ENCODE results near the gene ADIPOQ.
"Not testable (repeated sequence)": the region's sequence is repeated elsewhere in the genome, so short reads cannot be mapped to it uniquely, and the experiment has no call there.

ADIPOQ gene

DNA sequence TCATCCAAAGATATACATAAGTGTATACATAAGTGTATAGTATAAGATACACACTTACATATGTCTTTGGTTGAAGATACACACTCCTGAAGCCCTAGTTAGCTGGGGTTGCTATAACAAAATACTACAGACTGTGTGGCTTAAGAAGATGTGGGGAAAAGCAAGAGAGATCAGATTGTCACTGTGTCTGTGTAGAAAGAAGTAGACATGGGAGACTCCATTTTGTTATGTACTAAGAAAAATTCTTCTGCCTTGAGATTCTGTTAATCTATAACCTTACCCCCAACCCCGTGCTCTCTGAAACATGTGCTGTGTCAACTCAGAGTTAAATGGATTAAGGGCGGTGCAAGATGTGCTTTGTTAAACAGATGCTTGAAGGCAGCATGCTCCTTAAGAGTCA is 50.6 kb downstream of the ADIPOQ start:
- H2BK5ac ChIP-seq (ENCODE audit: low read depth, low read length, poor library complexity); H3K4me3 ChIP-seq (ENCODE audit: low read depth, low read length); H4K12ac ChIP-seq (ENCODE audit: low read depth, low read length); H3K9ac ChIP-seq (ENCODE audit: low read length); H3K27ac ChIP-seq (ENCODE audit: low read depth, low read length); H3K36me3 ChIP-seq (ENCODE audit: control insufficient read depth in 1 of 2, insufficient read depth in 2 of 2, low read length in 2 of 2); H3K9me3 ChIP-seq (ENCODE audit: insufficient read depth, low read depth, low read length); H3K14ac ChIP-seq (ENCODE audit: low read length); DNase-seq; H2BK120ac ChIP-seq (ENCODE audit: insufficient read depth, low read length, poor library complexity); H3K4me2 ChIP-seq (ENCODE audit: low read length); H2BK12ac ChIP-seq (ENCODE audit: low read length); H3K23ac ChIP-seq (ENCODE audit: low read length); H3K4me1 ChIP-seq (ENCODE audit: control insufficient read depth in 1 of 2, insufficient read depth in 2 of 2, low read length in 2 of 2); H3K4ac ChIP-seq (ENCODE audit: low read depth, low read length); H4K91ac ChIP-seq (ENCODE audit: low read depth, low read length); H3K27me3 ChIP-seq (ENCODE audit: insufficient read depth, low read length); H3K79me1 ChIP-seq (ENCODE audit: low read length); H3K18ac ChIP-seq (ENCODE audit: low read length); H4K8ac ChIP-seq (ENCODE audit: low read depth, low read length); H2AK5ac ChIP-seq (ENCODE audit: low read length); H3K79me2 ChIP-seq (ENCODE audit: control insufficient read depth, insufficient read depth, low read length, poor library complexity); H2AFZ ChIP-seq (ENCODE audit: insufficient read depth, low read length, poor library complexity): not testable (repeated sequence)
- WGBS (ENCODE audit: extremely low coverage, insufficient coverage, insufficient read length) = no CpG with 5 or more reads among the region's 2 CpGs

- no peaks in the 10 kb centered on the region for H3K4me1 ChIP-seq (ENCODE audit: control insufficient read depth in 1 of 2, insufficient read depth in 2 of 2, low read length in 2 of 2)
- no CpG with 5 or more reads among the region's 5 CpGs for WGBS (ENCODE audit: extremely low coverage, insufficient coverage, insufficient read length)
Observed at GRCh38 chr3:186895406-186895805, 52.9 kb downstream of the ADIPOQ start.

GRCh38 chr3:186896006-186896405 is 53.5 kb downstream of the ADIPOQ start:
- Histone ChIP-seq H3K36me3 (ENCODE audit: control insufficient read depth in 1 of 2, insufficient read depth in 2 of 2, low read length in 2 of 2) (no peaks in the 10 kb centered on the region), H2BK120ac (ENCODE audit: insufficient read depth, low read length, poor library complexity) (no peak overlapping the region), H3K18ac (ENCODE audit: low read length) (no peak overlapping the region), H3K4ac (ENCODE audit: low read depth, low read length) (no peak overlapping the region), H3K9me3 (ENCODE audit: insufficient read depth, low read depth, low read length) (peaks cover 3% of the 10 kb centered on the region), H3K4me3 (ENCODE audit: low read depth, low read length) (no peak overlapping the region), H2AFZ (ENCODE audit: insufficient read depth, low read length, poor library complexity) (no peak overlapping the region), H2BK5ac (ENCODE audit: low read depth, low read length, poor library complexity) (no peak overlapping the region), H3K4me2 (ENCODE audit: low read length) (no peak overlapping the region), H4K8ac (ENCODE audit: low read depth, low read length) (no peak overlapping the region), H3K79me1 (ENCODE audit: low read length) (no peaks in the 10 kb centered on the region), H3K27me3 (ENCODE audit: insufficient read depth, low read length) (no peaks in the 10 kb centered on the region), H4K12ac (ENCODE audit: low read depth, low read length) (no peak overlapping the region), H4K91ac (ENCODE audit: low read depth, low read length) (no peak overlapping the region), H3K23ac (ENCODE audit: low read length) (no peak overlapping the region), H3K79me2 (ENCODE audit: control insufficient read depth, insufficient read depth, low read length, poor library complexity) (no peaks in the 10 kb centered on the region), H3K14ac (ENCODE audit: low read length) (no peak overlapping the region), H3K4me1 (ENCODE audit: control insufficient read depth in 1 of 2, insufficient read depth in 2 of 2, low read length in 2 of 2) (no peaks in the 10 kb centered on the region), H2BK12ac (ENCODE audit: low read length) (no peak overlapping the region), H3K27ac (ENCODE audit: low read depth, low read length) (no peak overlapping the region), H3K9ac (ENCODE audit: low read length) (no peak overlapping the region), H2AK5ac (ENCODE audit: low read length) (no peak overlapping the region)
- no CpG with 5 or more reads among the region's 4 CpGs for WGBS (ENCODE audit: extremely low coverage, insufficient coverage, insufficient read length)
- no peak for DNase-seq

More at GRCh38 chr3:186895406-186895805, 52.9 kb downstream of the ADIPOQ start:
- Histone ChIP-seq H3K79me2 (ENCODE audit: control insufficient read depth, insufficient read depth, low read length, poor library complexity) (no peaks in the 10 kb centered on the region), H3K4ac (ENCODE audit: low read depth, low read length) (no peak overlapping the region), H3K14ac (ENCODE audit: low read length) (no peak overlapping the region), H4K91ac (ENCODE audit: low read depth, low read length) (no peak overlapping the region), H3K79me1 (ENCODE audit: low read length) (no peaks in the 10 kb centered on the region), H3K27ac (ENCODE audit: low read depth, low read length) (no peak overlapping the region), H4K12ac (ENCODE audit: low read depth, low read length) (no peak overlapping the region), H2BK120ac (ENCODE audit: insufficient read depth, low read length, poor library complexity) (no peak overlapping the region), H3K9ac (ENCODE audit: low read length) (no peak overlapping the region), H3K18ac (ENCODE audit: low read length) (no peak overlapping the region), H2AFZ (ENCODE audit: insufficient read depth, low read length, poor library complexity) (no peak overlapping the region), H2BK12ac (ENCODE audit: low read length) (no peak overlapping the region), H3K4me2 (ENCODE audit: low read length) (no peak overlapping the region), H3K27me3 (ENCODE audit: insufficient read depth, low read length) (no peaks in the 10 kb centered on the region), H2AK5ac (ENCODE audit: low read length) (no peak overlapping the region), H3K4me3 (ENCODE audit: low read depth, low read length) (no peak overlapping the region), H4K8ac (ENCODE audit: low read depth, low read length) (no peak overlapping the region), H3K36me3 (ENCODE audit: control insufficient read depth in 1 of 2, insufficient read depth in 2 of 2, low read length in 2 of 2) (no peaks in the 10 kb centered on the region), H3K23ac (ENCODE audit: low read length) (no peak overlapping the region), H2BK5ac (ENCODE audit: low read depth, low read length, poor library complexity) (no peak overlapping the region), H3K9me3 (ENCODE audit: insufficient read depth, low read depth, low read length) (peaks cover 3% of the 10 kb centered on the region)
- DNase-seq = peak in 1 of 2 donors; percentile 54

- no peaks in the 10 kb centered on the region for H3K79me1 ChIP-seq (ENCODE audit: low read length)
- H3K27me3 ChIP-seq (ENCODE audit: insufficient read depth, low read length) = no peaks in the 10 kb centered on the region
- no peaks in the 10 kb centered on the region for H3K79me2 ChIP-seq (ENCODE audit: control insufficient read depth, insufficient read depth, low read length, poor library complexity)
- H3K9ac ChIP-seq (ENCODE audit: low read length) = no peak overlapping the region
- peaks cover 3% of the 10 kb centered on the region for H3K9me3 ChIP-seq (ENCODE audit: insufficient read depth, low read depth, low read length)
- no peak overlapping the region for H2AFZ ChIP-seq (ENCODE audit: insufficient read depth, low read length, poor library complexity)
- H2BK12ac ChIP-seq (ENCODE audit: low read length) = no peak overlapping the region
- no CpG with 5 or more reads among the region's 4 CpGs for WGBS (ENCODE audit: extremely low coverage, insufficient coverage, insufficient read length)
- H4K8ac ChIP-seq (ENCODE audit: low read depth, low read length) = no peak overlapping the region
- H3K18ac ChIP-seq (ENCODE audit: low read length) = no peak overlapping the region
- no peak overlapping the region for H3K27ac ChIP-seq (ENCODE audit: low read depth, low read length)
- no peak overlapping the region for H3K23ac ChIP-seq (ENCODE audit: low read length)
- H3K14ac ChIP-seq (ENCODE audit: low read length) = no peak overlapping the region
- no peak overlapping the region for H3K4ac ChIP-seq (ENCODE audit: low read depth, low read length)
- no peak overlapping the region for H2AK5ac ChIP-seq (ENCODE audit: low read length)
- H4K91ac ChIP-seq (ENCODE audit: low read depth, low read length) = no peak overlapping the region
- no peak for DNase-seq
- H3K4me1 ChIP-seq (ENCODE audit: control insufficient read depth in 1 of 2, insufficient read depth in 2 of 2, low read length in 2 of 2) = no peaks in the 10 kb centered on the region
- no peak overlapping the region for H2BK120ac ChIP-seq (ENCODE audit: insufficient read depth, low read length, poor library complexity)
- H2BK5ac ChIP-seq (ENCODE audit: low read depth, low read length, poor library complexity) = no peak overlapping the region
- no peak overlapping the region for H4K12ac ChIP-seq (ENCODE audit: low read depth, low read length)
- H3K4me3 ChIP-seq (ENCODE audit: low read depth, low read length) = no peak overlapping the region
- no peaks in the 10 kb centered on the region for H3K36me3 ChIP-seq (ENCODE audit: control insufficient read depth in 1 of 2, insufficient read depth in 2 of 2, low read length in 2 of 2)
- H3K4me2 ChIP-seq (ENCODE audit: low read length) = no peak overlapping the region
Observed at GRCh38 chr3:186896875-186897274, 54.4 kb downstream of the ADIPOQ start.
